HEK293T (cell line): ENCODE data around the gene PJVK.
"Not testable (repeated sequence)": the region's sequence is repeated elsewhere in the genome, so short reads cannot be mapped to it uniquely, and the experiment has no call there.

Experiments used
- ARNT ChIP-seq: fragments of 450-650 bp; IDR thresholded peaks from 2 replicates; pipeline ENCODE4 v1.6.1; 2017; ENCODE audit warnings: mild to moderate bottlenecking
- BHLHE40 ChIP-seq: fragments of 450-650 bp; IDR thresholded peaks from 2 replicates; pipeline ENCODE4 v1.6.1; 2016; ENCODE audit warnings: mild to moderate bottlenecking, moderate library complexity, borderline replicate concordance
- CTBP1 ChIP-seq: fragments of 450-650 bp; IDR thresholded peaks from 2 replicates; pipeline ENCODE4 v1.6.1; 2016; ENCODE audit warnings: borderline replicate concordance
- ELF4 ChIP-seq: fragments of 450-650 bp; IDR thresholded peaks from 2 replicates; pipeline ENCODE4 v1.6.1; 2017; ENCODE audit warnings: antibody characterized with exemption
- FOXA1 ChIP-seq: fragments of 450-650 bp; IDR thresholded peaks from 2 replicates; pipeline ENCODE4 v1.6.1; 2016; ENCODE audit warnings: mild to moderate bottlenecking
- FOXK2 ChIP-seq: fragments of 450-650 bp; IDR thresholded peaks from 2 replicates; pipeline ENCODE4 v1.6.1; 2016; ENCODE audit warnings: mild to moderate bottlenecking
- HDGF ChIP-seq: fragments of 450-650 bp; IDR thresholded peaks from 2 replicates; pipeline ENCODE4 v1.6.1; 2017; ENCODE audit warnings: antibody characterized with exemption, borderline replicate concordance
- NFRKB ChIP-seq: fragments of 450-650 bp; IDR thresholded peaks from 2 replicates; pipeline ENCODE4 v1.6.1; 2016; ENCODE audit warnings: mild to moderate bottlenecking, moderate library complexity
- PKNOX1 ChIP-seq: fragments of 450-650 bp; IDR thresholded peaks from 2 replicates; pipeline ENCODE4 v1.6.1; 2016
- SP1 ChIP-seq: fragments of 450-650 bp; IDR thresholded peaks from 2 replicates; pipeline ENCODE4 v1.6.1; 2017
- SUZ12 ChIP-seq: fragments of 450-650 bp; IDR thresholded peaks from 2 replicates; pipeline ENCODE4 v1.6.1; 2016; ENCODE audit warnings: mild to moderate bottlenecking
- TARDBP ChIP-seq: fragments of 450-650 bp; IDR thresholded peaks from 2 replicates; pipeline ENCODE4 v1.6.1; 2016
- ZNF384 ChIP-seq: fragments of 450-650 bp; IDR thresholded peaks from 2 replicates; pipeline ENCODE4 v1.6.1; 2016

- not testable (repeated sequence) for TF ChIP-seq ELF4, TARDBP, ARNT, FOXK2, ZNF384, BHLHE40, SUZ12, NFRKB, PKNOX1, HDGF, SP1, CTBP1, FOXA1
These were observed 38.7 kb upstream of the PJVK start for GRCh38 chr2:178412453-178412852.
